ENCODE measurements around the gene VPS26B.

GRCh38 chr11:134289167-134289566, 64.7 kb downstream of the VPS26B start:
- no peak for TF ChIP-seq CTCF (IDR thresholded peaks at IDR 0.05; ENCODE audit: borderline replicate concordance, extremely low read depth, low read length, poor library complexity, severe bottlenecking)
- no peak for TF ChIP-seq EZH2 (IDR thresholded peaks at IDR 0.05; ENCODE audit: borderline replicate concordance, low read depth, low read length, severe bottlenecking)
